ENCODE data around the gene ZNF26.

ZNF26 gene

DNA sequence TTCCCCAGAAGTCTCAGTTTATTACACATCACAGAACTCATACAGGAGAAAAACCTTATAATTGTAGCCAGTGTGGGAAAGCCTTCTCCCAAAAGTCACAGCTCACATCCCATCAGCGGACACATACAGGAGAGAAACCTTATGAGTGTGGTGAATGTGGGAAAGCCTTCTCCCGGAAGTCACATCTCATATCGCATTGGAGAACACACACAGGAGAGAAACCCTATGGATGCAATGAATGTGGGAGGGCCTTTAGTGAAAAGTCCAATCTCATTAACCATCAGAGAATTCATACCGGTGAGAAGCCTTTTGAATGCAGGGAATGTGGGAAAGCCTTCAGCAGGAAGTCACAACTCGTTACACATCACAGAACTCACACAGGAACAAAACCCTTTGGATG lies 71.3 kb downstream of the ZNF26 start:
- DNase-seq (ENCODE audit: low read depth): no peak
- no peak overlapping the region for H3K4me3 ChIP-seq (ENCODE audit: low read depth, low read length)

DNA sequence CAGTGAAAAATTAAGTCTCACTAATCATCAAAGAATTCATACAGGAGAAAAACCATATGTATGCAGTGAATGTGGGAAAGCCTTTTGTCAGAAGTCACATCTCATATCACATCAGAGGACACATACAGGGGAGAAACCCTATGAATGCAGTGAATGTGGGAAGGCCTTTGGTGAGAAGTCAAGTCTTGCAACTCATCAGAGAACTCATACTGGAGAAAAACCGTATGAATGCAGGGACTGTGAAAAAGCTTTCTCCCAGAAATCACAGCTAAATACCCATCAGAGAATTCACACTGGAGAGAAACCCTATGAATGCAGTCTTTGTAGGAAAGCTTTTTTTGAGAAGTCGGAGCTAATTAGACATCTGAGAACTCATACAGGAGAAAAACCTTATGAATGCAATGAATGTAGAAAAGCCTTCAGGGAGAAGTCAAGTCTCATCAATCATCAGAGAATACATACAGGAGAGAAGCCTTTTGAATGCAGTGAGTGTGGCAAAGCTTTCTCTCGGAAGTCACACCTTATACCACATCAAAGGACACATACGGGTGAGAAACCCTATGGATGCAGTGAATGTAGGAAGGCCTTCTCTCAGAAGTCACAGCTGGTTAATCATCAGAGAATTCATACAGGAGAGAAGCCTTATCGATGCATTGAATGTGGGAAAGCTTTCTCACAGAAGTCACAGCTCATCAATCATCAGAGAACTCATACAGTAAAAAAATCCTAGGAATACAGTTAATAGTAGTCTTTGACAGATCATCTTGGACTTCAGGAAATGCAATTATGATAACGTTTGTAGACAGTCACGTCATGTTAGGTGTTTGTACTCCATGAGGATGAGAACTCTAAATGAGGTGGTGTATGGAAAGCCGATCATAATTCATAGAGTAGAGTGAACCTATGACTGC lies 72.3 kb downstream of the ZNF26 start:
- no peak for DNase-seq (ENCODE audit: low read depth)
- H3K4me3 ChIP-seq (ENCODE audit: low read depth, low read length): no peak overlapping the region

GRCh38 chr12:133061954-133062353 lies 75.8 kb downstream of the ZNF26 start:
- no peak overlapping the region for H3K4me3 ChIP-seq (ENCODE audit: low read depth, low read length)

GRCh38 chr12:133063556-133063955 lies 77.4 kb downstream of the ZNF26 start:
- H3K4me3 ChIP-seq (ENCODE audit: low read depth, low read length): no peak overlapping the region
- DNase-seq (ENCODE audit: low read depth): no peak

More at GRCh38 chr12:133061954-133062353, 75.8 kb downstream of the ZNF26 start:
- DNase-seq (ENCODE audit: low read depth): no peak

- H3K4me3 ChIP-seq (ENCODE audit: low read depth, low read length): no peak overlapping the region
- DNase-seq (ENCODE audit: low read depth): no peak
Measured at GRCh38 chr12:133073836-133074235, 87.7 kb downstream of the ZNF26 start.

All from skeletal muscle cell (primary cell).